ENCODE data around the gene BPHL. TPM values are rescaled to one million over a fixed set of nuclear protein-coding genes. Genes with fewer than 3 reads are reported as not detected.
"Not testable (repeated sequence)": the region's sequence is repeated elsewhere in the genome, so short reads cannot be mapped to it uniquely, and the experiment has no call there.

Gene BPHL
- total and polyA plus RNA-seq, 7 donors, result 8.6 to 28.9 (median 11.0) TPM

DNA sequence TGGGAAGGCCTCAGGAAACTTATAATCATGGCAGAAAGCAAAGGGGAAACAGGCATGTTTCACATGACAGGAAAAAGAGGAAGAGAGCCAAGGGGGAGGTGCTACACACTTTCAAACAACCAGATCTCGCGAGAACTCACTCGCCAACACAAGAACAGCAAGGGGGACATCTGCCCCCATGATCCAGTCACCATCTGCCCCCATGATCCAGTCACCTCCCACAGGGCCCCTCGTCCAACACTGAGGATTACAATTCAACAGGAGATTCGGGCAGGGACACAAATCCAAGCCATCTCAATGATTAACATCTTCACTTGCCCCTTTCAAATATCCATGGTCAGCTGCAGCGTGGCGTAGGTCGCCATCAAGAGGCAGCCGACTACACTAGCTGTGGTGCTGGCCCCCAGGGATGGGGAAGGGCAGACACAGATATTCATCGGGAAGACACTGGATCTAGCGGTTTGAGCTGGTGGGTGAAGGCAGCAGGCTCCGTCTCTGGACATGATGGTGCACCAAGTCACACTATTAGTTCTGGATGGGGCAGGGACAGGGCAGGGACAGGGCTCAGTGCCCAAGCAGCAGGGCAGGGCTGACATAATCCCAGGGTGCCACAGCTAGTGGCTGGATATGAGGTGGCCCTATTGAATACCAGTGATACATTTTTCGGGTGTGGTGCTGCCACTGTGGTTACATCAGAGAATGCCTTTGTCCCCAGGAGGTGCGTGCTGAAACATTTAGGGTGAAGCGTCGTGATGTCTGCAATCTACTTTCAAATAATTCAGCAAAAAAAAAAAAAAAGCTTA, 77.4 kb downstream of the BPHL start:
- Histone ChIP-seq H3K36me3 (no peaks in the 10 kb centered on the region), H3K27ac (no peak overlapping the region), H3K9me3 (peaks cover 0 to 4% (median 0%) of the 10 kb centered on the region in 4 donors), H3K4me3 (no peak overlapping the region), H3K27me3 (no peaks in the 10 kb centered on the region), H3K4me1 (no peaks in the 10 kb centered on the region)
- DNase-seq, result no peak
- intact Hi-C loops (cut with DNase I), result no loop called here
- WGBS, 2 donors, result 72 to 79% methylated on average over 16 of the region's 16 CpGs
- TF ChIP-seq POLR2A (IDR thresholded peaks at IDR 0.05) (no peak), POLR2AphosphoS5 (IDR thresholded peaks at IDR 0.05) (no peak), EP300 (IDR thresholded peaks at IDR 0.05) (no peak)
- TF ChIP-seq, protein P1, sequence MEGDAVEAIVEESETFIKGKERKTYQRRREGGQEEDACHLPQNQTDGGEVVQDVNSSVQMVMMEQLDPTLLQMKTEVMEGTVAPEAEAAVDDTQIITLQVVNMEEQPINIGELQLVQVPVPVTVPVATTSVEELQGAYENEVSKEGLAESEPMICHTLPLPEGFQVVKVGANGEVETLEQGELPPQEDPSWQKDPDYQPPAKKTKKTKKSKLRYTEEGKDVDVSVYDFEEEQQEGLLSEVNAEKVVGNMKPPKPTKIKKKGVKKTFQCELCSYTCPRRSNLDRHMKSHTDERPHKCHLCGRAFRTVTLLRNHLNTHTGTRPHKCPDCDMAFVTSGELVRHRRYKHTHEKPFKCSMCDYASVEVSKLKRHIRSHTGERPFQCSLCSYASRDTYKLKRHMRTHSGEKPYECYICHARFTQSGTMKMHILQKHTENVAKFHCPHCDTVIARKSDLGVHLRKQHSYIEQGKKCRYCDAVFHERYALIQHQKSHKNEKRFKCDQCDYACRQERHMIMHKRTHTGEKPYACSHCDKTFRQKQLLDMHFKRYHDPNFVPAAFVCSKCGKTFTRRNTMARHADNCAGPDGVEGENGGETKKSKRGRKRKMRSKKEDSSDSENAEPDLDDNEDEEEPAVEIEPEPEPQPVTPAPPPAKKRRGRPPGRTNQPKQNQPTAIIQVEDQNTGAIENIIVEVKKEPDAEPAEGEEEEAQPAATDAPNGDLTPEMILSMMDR (IDR thresholded peaks at IDR 0.05), result no peak

DNA sequence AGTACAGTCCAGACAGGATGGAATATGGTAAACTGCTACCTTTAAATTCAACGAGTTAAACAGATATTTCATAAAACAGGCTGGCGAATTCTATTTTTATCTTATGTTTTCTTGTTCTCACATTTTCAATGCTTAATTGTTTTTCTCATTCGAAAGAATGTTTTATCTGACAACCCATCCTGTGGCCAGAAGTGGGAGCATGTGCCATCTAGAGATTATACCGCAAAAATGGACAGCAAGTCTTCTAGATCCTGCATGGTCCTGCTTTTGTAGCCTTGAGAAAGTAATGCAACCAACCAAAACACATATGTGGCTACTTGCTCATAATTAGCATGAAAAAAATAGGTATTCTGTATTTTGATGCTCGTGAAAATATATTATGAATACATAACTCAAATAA, 78.3 kb downstream of the BPHL start:
- Histone ChIP-seq H3K4me3 (no peak overlapping the region), H3K27me3 (no peaks in the 10 kb centered on the region), H3K9me3 (peaks cover 0 to 4% (median 0%) of the 10 kb centered on the region in 4 donors), H3K36me3 (no peaks in the 10 kb centered on the region), H3K27ac (no peak overlapping the region), H3K4me1 (no peaks in the 10 kb centered on the region)
- intact Hi-C loops (cut with DNase I), result no loop called here
- DNase-seq, result no peak
- 73 to 89% methylated on average over 5 of the region's 5 CpGs for WGBS, 2 donors
- TF ChIP-seq POLR2AphosphoS5 (IDR thresholded peaks at IDR 0.05) (no peak), POLR2A (IDR thresholded peaks at IDR 0.05) (no peak), EP300 (IDR thresholded peaks at IDR 0.05) (no peak)
- TF ChIP-seq, protein P1 (IDR thresholded peaks at IDR 0.05), result no peak

DNA sequence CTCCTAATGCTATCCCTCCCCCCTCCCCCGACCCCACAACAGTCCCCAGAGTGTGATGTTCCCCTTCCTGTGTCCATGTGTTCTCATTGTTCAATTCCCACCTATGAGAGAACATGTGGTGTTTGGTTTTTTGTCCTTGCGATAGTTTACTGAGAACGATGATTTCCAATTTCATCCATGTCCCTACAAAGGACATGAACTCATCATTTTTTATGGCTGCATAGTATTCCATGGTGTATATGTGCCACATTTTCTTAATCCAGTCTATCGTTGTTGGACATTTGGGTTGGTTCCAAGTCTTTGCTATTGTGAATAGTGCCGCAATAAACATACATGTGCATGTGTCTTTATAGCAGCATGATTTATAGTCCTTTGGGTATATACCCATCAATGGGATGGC, 79.2 kb downstream of the BPHL start:
- H3K4me3 ChIP-seq; H3K27me3 ChIP-seq; H3K4me1 ChIP-seq; DNase-seq; intact Hi-C loops (cut with DNase I); H3K27ac ChIP-seq; H3K9me3 ChIP-seq; H3K36me3 ChIP-seq: not testable (repeated sequence)
- WGBS, 2 donors, result 68 to 93% methylated on average over 4 of the region's 5 CpGs

DNA sequence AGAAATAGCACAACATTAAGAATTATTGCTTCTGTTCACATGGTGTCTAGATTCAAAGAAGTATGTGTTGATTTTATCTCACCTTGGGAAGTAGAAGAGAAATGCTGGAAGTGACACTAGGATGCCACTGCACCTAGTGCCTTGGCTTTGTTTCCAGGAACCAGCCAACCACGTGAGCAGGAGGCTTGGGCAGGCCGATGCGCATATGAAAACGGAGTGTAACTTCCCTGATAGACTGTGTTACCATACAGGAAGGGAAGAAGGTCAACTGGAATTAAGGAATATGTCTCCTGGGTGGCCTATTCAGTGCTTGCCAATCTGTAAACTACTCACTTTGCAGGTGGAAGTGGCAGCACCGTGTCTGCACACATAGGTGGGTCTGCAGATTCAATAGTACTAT, 80.9 kb downstream of the BPHL start:
- Histone ChIP-seq H3K27me3 (no peaks in the 10 kb centered on the region), H3K4me1 (no peaks in the 10 kb centered on the region), H3K27ac (no peak overlapping the region), H3K36me3 (no peaks in the 10 kb centered on the region), H3K4me3 (no peak overlapping the region), H3K9me3 (peaks cover 0 to 4% (median 0%) of the 10 kb centered on the region in 4 donors)
- TF ChIP-seq POLR2A (IDR thresholded peaks at IDR 0.05), result no peak
- TF ChIP-seq EP300 (IDR thresholded peaks at IDR 0.05), result no peak
- TF ChIP-seq POLR2AphosphoS5 (IDR thresholded peaks at IDR 0.05), result no peak
- TF ChIP-seq, protein P1 (IDR thresholded peaks at IDR 0.05), result no peak
- WGBS, 2 donors, result 85 to 89% methylated on average over 5 of the region's 5 CpGs
- intact Hi-C loops (cut with DNase I), result no loop called here
- DNase-seq, result no peak

DNA sequence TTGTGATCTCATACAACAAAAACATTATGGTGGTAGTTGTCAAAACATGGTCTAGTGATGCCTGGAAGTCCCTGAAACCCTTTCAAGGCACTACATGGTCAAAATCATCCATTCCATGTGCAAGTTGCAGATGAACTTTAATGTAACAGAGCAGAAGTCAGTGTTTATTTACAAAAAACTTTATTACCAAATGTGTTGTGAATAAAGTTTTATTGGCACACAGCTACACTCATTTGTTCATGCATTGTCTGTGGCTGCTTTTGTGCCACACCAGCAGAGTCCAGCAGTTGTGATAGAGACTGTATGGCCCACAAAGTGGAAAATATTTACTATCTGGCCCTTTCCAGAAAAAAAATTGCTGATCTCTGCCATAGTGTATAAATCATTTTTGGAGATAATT, 82.2 kb downstream of the BPHL start:
- Histone ChIP-seq H3K36me3 (no peaks in the 10 kb centered on the region), H3K27me3 (no peaks in the 10 kb centered on the region), H3K9me3 (peaks cover 0 to 4% (median 0%) of the 10 kb centered on the region in 4 donors), H3K4me1 (no peaks in the 10 kb centered on the region), H3K4me3 (no peak overlapping the region), H3K27ac (no peak overlapping the region)
- intact Hi-C loops (cut with DNase I), result no loop called here
- TF ChIP-seq, protein P1 (IDR thresholded peaks at IDR 0.05), result no peak
- TF ChIP-seq EP300 (IDR thresholded peaks at IDR 0.05) (no peak), POLR2A (IDR thresholded peaks at IDR 0.05) (no peak), POLR2AphosphoS5 (IDR thresholded peaks at IDR 0.05) (no peak)
- no peak for DNase-seq

Data from sigmoid colon (tissue), 7 donors.